SJSA1 (cell line): ENCODE measurements around the gene TENM4. TPM values are rescaled to one million over a fixed set of nuclear protein-coding genes. Genes with fewer than 3 reads are reported as not detected.
"Not testable (repeated sequence)": the region's sequence is repeated elsewhere in the genome, so short reads cannot be mapped to it uniquely, and the experiment has no call there.

Source experiments
- DNase-seq, 2 experiments: peaks; one replicate each; pipeline ENCODE4 v3.0.0-alpha.2; 2015 to 2020; ENCODE audit warnings: low spot score in 2 of 2, low read depth in 1 of 2
- H3K27ac ChIP-seq: fragments of 250-450 bp; sonication (Bioruptor Pico); 2 replicates; pipeline ENCODE4 v1.5.1; 2020; ENCODE audit warnings: mild to moderate bottlenecking, moderate library complexity
- H3K27me3 ChIP-seq: fragments of 250-450 bp; sonication (Bioruptor Pico); replicated peaks from 2 replicates; pipeline ENCODE4 v1.5.1; 2020; ENCODE audit warnings: mild to moderate bottlenecking, moderate library complexity
- H3K36me3 ChIP-seq: fragments of 250-450 bp; sonication (Bioruptor Pico); 2 replicates; pipeline ENCODE4 v1.5.1; 2020; ENCODE audit warnings: mild to moderate bottlenecking
- H3K4me1 ChIP-seq: fragments of 250-450 bp; sonication (Bioruptor Pico); replicated peaks from 2 replicates; pipeline ENCODE4 v1.6.1; 2021; ENCODE audit warnings: mild to moderate bottlenecking
- H3K4me3 ChIP-seq: fragments of 250-450 bp; sonication (Bioruptor Pico); 2 replicates; pipeline ENCODE4 v1.5.1; 2020; ENCODE audit warnings: mild to moderate bottlenecking
- H3K9me3 ChIP-seq: fragments of 250-450 bp; sonication (Bioruptor Pico); replicated peaks from 2 replicates; pipeline ENCODE4 v1.5.1; 2020; ENCODE audit warnings: mild to moderate bottlenecking
- total RNA-seq: library from RNA; depleted of rRNA; stranded (reverse); fragments of >200 nt; shearing (Covaris generic); gene quantifications from 2 replicates; pipeline ENCODE4 v1.2.3, GENCODE V29; 2014

The TENM4 gene
- total RNA-seq, 1 experiment from 2014 or later = not detected

DNA sequence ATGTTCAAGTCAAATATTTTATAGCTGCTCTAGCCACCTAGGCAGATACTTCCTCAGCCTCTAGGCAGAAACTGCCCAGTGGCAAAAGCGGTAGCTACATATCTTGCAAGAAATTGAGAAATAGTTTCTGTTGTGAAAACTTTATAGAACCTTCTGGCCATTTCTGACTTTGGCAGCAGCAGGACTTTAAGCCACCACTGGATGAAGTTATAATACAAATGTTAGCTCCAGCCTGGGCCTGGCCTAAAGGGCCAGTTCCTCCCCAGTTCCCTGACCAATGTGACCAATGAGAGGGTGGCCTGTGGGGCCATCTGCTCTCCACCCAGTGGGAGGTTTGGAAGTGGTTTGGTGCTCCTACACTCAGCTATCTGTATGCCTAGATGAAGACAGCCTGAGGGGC is 612.2 kb downstream of the TENM4 start:
- Histone ChIP-seq H3K36me3 (no peaks in the 10 kb centered on the region), H3K4me3 (no peak overlapping the region), H3K4me1 (no peaks in the 10 kb centered on the region), H3K27me3 (no peaks in the 10 kb centered on the region), H3K9me3 (no peaks in the 10 kb centered on the region), H3K27ac (no peak overlapping the region)
- no peak for DNase-seq

DNA sequence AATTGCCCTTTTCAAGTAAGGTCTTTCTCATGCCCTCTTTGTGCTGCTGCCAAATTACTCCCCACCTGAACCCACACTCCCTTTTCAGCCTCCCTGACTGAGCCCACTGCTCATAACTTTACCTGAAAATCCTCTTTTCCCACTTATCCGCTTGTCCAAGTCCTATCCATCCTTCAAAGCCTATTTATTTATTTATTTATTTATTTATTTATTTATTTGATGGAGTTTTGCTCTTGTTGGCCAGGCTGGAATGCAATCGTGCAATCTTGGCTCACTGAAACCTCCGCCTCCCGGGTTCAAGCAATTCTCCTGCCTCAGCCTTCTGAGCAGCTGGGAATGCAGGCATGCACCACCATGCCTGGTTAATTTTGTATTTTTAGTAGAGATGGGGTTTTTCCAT is 613.5 kb downstream of the TENM4 start:
- H3K4me1 ChIP-seq, H3K27me3 ChIP-seq, H3K9me3 ChIP-seq, H3K4me3 ChIP-seq, H3K27ac ChIP-seq, DNase-seq, H3K36me3 ChIP-seq: not testable (repeated sequence)

DNA sequence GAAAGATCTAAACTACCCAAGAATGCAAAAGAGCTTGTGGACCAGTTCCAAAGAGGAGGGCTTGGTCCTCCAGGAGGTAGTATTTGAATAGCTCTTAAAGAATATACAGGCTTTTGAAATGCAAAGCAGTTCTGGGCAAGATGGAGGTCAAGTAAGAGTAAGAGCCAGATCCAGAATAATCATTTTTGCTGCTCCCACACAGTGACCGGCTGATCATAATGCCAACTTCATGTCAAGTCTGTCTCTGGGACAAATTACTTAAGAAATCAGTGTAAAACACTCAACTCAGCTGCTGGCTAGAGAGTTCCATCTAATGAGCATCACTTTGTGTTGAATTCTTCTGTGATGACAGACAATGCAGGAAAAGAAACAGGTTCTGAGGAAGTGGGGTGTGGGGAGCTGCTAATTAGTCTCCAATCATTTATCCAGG is 615.2 kb downstream of the TENM4 start:
- Histone ChIP-seq H3K27ac (no peak overlapping the region), H3K36me3 (no peaks in the 10 kb centered on the region)

DNA sequence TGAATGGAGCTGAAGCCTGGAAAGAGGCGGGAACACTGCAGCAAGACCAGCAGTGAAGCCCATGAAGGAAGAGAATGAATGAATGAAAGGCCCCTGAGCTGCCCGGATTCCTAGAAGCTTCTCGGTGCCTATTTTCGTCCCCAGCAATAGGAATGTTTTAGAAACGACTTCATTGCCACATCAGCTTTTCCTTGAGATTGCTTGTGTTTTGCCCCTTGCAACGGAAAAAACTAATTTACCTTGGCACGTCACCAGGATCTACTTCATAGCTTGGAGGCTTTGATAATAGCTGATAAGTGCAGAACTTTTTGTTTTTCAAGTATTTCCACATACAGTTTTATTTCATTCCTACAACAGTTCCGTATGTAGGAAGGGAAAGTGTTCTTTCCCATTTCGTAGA is 617.2 kb downstream of the TENM4 start:
- H3K4me3 ChIP-seq = no peak overlapping the region
- H3K27ac ChIP-seq = no peak overlapping the region
- no peaks in the 10 kb centered on the region for H3K27me3 ChIP-seq
- H3K36me3 ChIP-seq = no peaks in the 10 kb centered on the region
- H3K9me3 ChIP-seq = no peaks in the 10 kb centered on the region
- no peak for DNase-seq
- H3K4me1 ChIP-seq = peaks cover 9% of the 10 kb centered on the region; the same call in 1 of the 2 replicates

More for the DNA sequence above, 615.2 kb downstream of the TENM4 start:
- no peaks in the 10 kb centered on the region for H3K27me3 ChIP-seq
- DNase-seq = no peak
- peaks cover 8% of the 10 kb centered on the region; the same call in 1 of the 2 replicates for H3K4me1 ChIP-seq
- H3K4me3 ChIP-seq = no peak overlapping the region
- no peaks in the 10 kb centered on the region for H3K9me3 ChIP-seq

DNA sequence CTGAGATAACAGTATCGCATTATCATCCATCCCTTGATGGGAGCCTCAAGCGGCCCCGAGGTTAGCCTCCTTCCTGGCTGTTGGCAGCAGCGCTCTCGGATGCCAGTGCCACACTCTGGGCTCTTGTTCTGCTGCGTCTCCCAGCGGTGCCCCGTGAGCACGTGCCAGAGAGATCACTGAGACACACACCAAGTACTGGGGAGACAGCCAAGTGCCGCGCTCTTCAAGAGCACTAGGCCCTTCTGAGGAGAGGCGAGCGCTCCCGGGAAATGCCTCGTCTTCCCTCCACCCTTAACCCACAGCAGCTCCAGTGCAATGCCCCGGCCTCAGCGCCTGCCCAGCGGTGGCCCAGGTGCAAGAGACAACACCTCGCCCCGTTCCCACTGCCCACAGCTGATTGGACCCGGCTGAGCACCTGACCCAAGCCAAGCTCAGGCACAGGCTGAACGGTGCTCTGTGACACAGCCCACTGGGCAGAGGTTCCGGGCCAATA is 617.9 kb downstream of the TENM4 start:
- H3K4me3 ChIP-seq = no peak overlapping the region
- H3K27ac ChIP-seq = no peak overlapping the region
- DNase-seq = no peak
- H3K36me3 ChIP-seq = no peaks in the 10 kb centered on the region
- H3K27me3 ChIP-seq = no peaks in the 10 kb centered on the region
- peaks cover 9% of the 10 kb centered on the region; the same call in 1 of the 2 replicates for H3K4me1 ChIP-seq
- H3K9me3 ChIP-seq = no peaks in the 10 kb centered on the region

DNA sequence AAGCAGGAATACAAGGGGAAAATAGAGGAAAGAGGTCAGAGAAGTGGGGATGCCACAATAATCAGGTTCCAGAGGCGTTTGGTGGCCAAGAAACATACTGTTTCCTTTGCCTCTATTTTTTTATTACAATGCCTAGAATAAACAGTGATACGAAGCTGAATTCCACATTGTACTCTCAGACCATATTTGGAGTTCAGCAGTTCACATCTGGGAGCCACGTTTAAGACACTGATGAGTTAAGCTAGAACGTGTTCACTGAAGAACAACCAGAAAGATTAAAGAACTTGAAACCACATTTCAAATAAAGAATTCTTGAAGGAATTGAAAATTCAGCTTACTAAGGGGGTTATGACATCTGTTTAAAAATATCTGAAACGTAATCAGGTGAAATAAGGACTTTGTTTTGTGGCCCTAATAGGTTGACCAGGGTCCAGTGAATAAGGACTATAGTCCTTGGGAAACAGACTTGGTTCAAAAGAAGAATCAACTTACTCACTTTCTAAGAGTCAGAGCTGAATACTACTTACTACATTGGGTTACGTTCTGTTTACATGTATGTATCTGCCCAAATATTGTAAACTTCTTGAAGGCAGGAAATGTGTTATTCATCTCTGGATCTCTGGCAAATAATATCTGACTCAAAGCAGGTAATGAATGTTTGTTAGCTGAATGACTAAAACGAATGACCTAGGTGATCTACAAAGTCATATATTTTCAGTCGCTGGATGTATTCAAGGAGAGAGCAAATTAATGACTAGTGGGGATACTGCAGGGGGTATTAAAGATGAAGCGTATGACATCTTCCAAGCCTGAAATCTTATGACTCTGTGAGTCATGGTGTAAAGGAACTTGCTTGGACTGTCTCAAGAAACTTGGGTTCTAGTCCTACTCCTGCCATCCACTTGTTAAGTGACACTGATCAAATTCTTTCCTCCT is 619.2 kb downstream of the TENM4 start:
- Histone ChIP-seq H3K27ac (no peak overlapping the region), H3K27me3 (no peaks in the 10 kb centered on the region), H3K4me1 (peaks cover 9% of the 10 kb centered on the region; the same call in 1 of the 2 replicates), H3K9me3 (no peaks in the 10 kb centered on the region), H3K36me3 (no peaks in the 10 kb centered on the region), H3K4me3 (no peak overlapping the region)
- DNase-seq = peak in 1 of 2 experiments; percentile 7

DNA sequence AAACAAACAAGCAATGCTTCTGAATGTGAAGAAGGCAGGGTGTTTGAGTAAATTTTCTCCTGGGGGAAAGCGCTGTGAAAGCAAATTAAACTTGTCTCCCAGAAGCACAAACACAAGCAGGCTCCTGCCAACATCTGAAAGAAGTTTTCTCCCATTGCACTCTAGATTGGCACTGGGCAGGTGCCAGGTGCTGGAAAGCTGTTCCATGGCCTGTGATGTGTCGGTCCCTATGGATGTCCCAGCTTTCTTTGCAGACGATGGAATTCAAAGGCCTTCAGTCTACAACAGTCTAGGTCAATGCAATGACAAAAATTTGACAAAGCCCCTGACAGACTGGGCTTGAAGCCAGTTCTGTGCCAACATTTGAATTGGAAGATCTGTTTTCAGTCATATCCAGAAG is 620.1 kb downstream of the TENM4 start:
- no peak overlapping the region for H3K4me3 ChIP-seq
- H3K27me3 ChIP-seq = no peaks in the 10 kb centered on the region
- H3K4me1 ChIP-seq = peaks cover 9% of the 10 kb centered on the region; the same call in 1 of the 2 replicates
- H3K9me3 ChIP-seq = no peaks in the 10 kb centered on the region
- DNase-seq = no peak
- H3K36me3 ChIP-seq = no peaks in the 10 kb centered on the region
- H3K27ac ChIP-seq = no peak overlapping the region

DNA sequence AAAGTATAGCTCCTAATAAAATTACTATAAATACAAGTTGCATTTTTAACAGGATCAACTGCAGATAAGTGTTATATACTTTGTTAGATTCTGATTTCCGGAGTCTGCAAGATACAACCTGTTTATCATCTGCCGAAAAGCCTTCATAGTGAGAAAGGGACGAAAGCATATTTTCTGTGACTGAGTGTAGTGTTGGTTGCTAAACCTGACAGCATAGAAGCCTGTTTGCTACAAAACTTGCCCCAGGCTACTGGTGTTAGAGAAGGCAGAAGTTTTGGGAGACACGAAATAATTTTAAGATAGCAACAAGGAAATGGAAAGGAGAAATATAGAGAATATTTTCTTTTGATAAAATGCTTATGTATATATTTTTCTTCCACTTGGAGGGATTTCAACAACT is 622.6 kb downstream of the TENM4 start:
- Histone ChIP-seq H3K36me3 (no peaks in the 10 kb centered on the region), H3K27me3 (no peaks in the 10 kb centered on the region), H3K9me3 (no peaks in the 10 kb centered on the region), H3K27ac (no peak overlapping the region), H3K4me3 (no peak overlapping the region), H3K4me1 (peaks cover 9% of the 10 kb centered on the region; the same call in 1 of the 2 replicates)
- no peak for DNase-seq

DNA sequence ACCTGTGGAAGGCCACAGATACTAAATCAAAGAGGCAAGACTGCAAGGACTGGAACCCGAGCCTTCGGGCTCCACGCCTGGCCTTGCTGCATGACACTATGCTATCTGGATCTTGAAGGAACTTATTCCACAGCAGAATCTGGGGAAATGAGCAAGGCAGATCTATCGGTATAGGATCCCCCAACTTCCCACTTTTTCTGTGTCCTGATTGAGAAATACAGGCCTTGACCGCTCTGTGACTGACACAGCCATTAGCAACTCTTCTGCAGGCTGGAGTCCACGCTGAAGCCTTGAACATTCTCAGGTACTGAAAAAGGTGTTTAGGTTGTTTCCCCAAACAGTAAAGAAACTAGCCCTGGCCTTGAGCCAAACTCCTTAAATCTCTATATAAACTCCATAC is 625.0 kb downstream of the TENM4 start:
- H3K4me1 ChIP-seq = peaks cover 11% of the 10 kb centered on the region
- no peak overlapping the region for H3K4me3 ChIP-seq
- no peaks in the 10 kb centered on the region for H3K36me3 ChIP-seq
- no peaks in the 10 kb centered on the region for H3K9me3 ChIP-seq
- no peaks in the 10 kb centered on the region for H3K27me3 ChIP-seq
- DNase-seq = no peak
- H3K27ac ChIP-seq = no peak overlapping the region

DNA sequence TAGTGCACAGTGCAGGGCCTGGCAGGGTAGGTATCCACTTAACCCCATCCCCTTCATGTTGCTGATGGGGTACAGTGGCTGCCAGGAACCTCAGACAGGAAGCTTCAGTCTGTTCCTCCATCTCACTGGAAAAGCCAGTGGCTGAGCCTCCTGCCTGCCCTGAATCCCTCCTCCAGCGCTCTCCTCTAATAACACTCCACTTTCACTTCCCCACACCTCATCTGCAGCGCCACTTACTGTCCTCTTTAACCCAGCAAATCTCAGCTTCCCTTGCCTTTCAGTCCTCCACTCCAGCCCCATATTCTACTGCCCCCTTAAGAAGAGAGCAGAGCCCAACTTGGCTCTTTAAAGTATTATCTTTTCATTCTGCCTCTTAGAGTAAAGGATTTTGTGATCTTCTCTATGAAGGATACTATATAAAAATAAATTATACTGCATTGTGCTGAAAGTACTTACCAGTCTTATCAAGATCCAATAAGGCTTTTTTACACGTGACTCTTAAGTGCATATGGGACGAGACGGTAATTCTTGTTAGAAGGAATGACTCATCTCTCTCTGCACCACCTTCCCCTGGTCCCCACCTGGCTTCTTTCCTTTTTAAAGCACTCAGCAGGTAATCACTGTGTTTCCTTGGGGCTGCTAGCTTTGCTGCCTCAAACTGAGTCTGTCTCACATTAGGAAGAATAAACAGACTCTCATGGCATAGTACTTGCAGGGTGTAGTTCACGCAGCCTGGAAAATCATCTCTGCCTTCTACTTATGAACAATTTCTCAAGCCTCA is 628.1 kb downstream of the TENM4 start:
- no peak overlapping the region for H3K4me3 ChIP-seq
- peaks cover 29% of the 10 kb centered on the region for H3K4me1 ChIP-seq
- no peaks in the 10 kb centered on the region for H3K27me3 ChIP-seq
- DNase-seq = no peak
- H3K27ac ChIP-seq = no peak overlapping the region
- no peaks in the 10 kb centered on the region for H3K36me3 ChIP-seq
- no peaks in the 10 kb centered on the region for H3K9me3 ChIP-seq

DNA sequence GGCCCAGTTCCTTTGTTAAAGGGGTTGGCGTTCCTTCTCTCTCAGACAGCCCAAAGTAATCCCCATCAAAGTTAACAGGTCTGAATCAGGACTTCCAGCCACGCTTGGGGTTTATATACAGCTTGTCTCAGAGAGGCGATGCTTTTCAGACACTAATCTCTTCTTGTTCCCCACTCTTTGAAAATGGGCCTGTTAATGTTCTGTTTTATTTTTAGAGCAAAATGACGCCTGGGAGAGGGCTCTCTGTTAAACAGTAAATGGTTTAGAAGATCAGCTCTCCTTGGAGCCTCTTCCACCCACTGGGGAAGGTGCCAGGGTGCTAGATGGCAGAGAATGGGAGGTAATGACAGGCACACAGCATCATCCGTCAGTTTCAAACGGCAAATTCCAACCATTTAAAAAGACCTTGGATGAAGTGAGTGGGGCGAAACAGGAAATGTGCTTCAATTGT is 630.2 kb downstream of the TENM4 start:
- no peak for DNase-seq
- Histone ChIP-seq H3K4me3 (no peak overlapping the region), H3K27me3 (no peaks in the 10 kb centered on the region), H3K4me1 (peaks cover 37% of the 10 kb centered on the region), H3K9me3 (no peaks in the 10 kb centered on the region), H3K27ac (peak overlapping the region; percentile 91), H3K36me3 (no peaks in the 10 kb centered on the region)

DNA sequence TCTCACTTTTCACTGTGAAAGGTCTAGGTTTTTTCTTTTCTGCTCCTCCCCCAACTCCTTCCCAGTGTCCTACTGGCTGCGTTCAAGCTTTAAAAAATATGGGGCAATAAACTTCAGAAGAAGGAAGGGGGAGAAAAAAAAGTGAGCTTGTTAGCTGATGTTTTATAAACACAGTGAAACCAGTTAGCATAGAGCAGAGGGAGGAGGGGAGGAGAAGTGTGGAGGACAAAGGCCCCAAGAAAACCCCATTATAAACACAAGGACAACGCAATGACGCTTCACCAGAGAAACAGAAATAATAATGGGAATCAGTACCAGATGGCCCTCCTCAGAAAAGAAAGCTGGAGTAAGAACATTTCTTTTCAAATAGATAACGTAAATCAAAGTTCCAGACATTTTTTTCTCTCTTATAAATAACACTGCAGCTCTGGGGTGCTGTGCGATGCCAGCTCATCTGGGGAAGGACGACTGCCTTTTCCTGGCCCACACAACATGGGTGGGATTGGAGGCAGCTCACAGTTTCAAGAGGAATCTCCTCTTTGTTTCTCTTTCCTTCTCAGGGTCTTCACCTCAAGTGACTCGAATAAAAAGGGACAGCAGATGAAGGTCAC is 630.8 kb downstream of the TENM4 start:
- Histone ChIP-seq H3K9me3 (no peaks in the 10 kb centered on the region), H3K4me3 (no peak overlapping the region), H3K36me3 (no peaks in the 10 kb centered on the region), H3K27ac (peak overlapping the region; percentile 91), H3K27me3 (no peaks in the 10 kb centered on the region), H3K4me1 (peaks cover 37% of the 10 kb centered on the region)
- peak; percentile 48 to 81 for DNase-seq

DNA sequence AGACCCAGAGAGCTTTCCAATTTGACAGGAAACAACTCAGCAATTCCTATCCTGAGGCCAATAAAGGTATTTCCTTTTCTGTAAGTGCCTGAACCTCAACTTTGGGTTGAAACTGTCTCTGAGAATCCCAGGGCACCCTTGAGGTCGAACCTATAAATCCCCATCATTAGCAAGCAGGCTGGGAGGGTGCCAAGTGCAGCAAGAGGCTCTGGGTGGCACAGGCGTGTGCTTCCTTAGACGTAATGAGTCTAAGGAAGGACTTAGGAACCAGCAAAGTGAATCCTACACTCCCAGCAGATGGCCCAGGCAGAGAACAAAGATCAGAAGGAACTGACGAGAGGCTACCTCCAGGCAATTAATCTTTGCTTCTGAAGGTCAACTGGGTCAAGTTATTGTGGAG is 631.9 kb downstream of the TENM4 start:
- Histone ChIP-seq H3K4me1 (peaks cover 37% of the 10 kb centered on the region), H3K9me3 (no peaks in the 10 kb centered on the region), H3K27ac (no peak overlapping the region), H3K27me3 (no peaks in the 10 kb centered on the region), H3K36me3 (no peaks in the 10 kb centered on the region), H3K4me3 (no peak overlapping the region)
- DNase-seq = peak in 1 of 2 experiments; percentile 1
